Spinal cord (tissue), 10 donors: ENCODE measurements around the gene GSTA2. TPM values are rescaled to one million over a fixed set of nuclear protein-coding genes. Genes with fewer than 3 reads are reported as not detected.

Experiments used
- DNase-seq, 6 donors: peaks; one replicate each; pipeline versions ENCODE4 v3.0.0 to v3.0.0-alpha.2; 2013 to 2015; ENCODE audit warnings: low spot score in 6 of 6, low read depth in 4 of 6
- H3K27ac ChIP-seq: one replicate; pipeline ENCODE4 v1.5.1; 2013; ENCODE audit warnings: low read depth, low read length, control low read depth
- H3K27me3 ChIP-seq: one replicate; pipeline ENCODE4 v1.6.1; 2013; ENCODE audit warnings: low read length; ENCODE audit not compliant: control insufficient read depth, insufficient read depth
- H3K36me3 ChIP-seq: one replicate; pipeline ENCODE4 v1.6.1; 2013; ENCODE audit warnings: low read length; ENCODE audit not compliant: control insufficient read depth, insufficient read depth
- H3K4me1 ChIP-seq: one replicate; pipeline ENCODE4 v1.6.1; 2013; ENCODE audit warnings: low read length; ENCODE audit not compliant: control insufficient read depth, insufficient read depth
- H3K4me3 ChIP-seq: one replicate; pipeline ENCODE4 v1.5.1; 2013; ENCODE audit warnings: low read depth, low read length, control low read depth
- H3K9me3 ChIP-seq: one replicate; pipeline ENCODE4 v1.6.1; 2013; ENCODE audit warnings: low read length; ENCODE audit not compliant: control insufficient read depth, insufficient read depth
- WGBS: methylation state at CpG from one replicate; pipeline ENCODE4 v1.1.5; 2013; ENCODE audit warnings: missing lambda C conversion rate; ENCODE audit not compliant: insufficient coverage; 5-methylcytosine and 5-hydroxymethylcytosine counted together
- polyA plus RNA-seq, 2 donors: library from polyadenylated mRNA; unstranded; fragments of 120-200 nt; gene quantifications; one replicate each; pipeline ENCODE4 v1.2.1, GENCODE V29; 2013; ENCODE audit not compliant: insufficient read length in 2 of 2
- total RNA-seq, 2 donors: library from RNA; depleted of rRNA in 1 of 2; stranded (reverse); fragments of 120-200 nt in 1 of 2; fragments of >200 nt in 1 of 2; gene quantifications; one replicate each; pipeline versions ENCODE4 v1.2.3 to v1.2.4, GENCODE V29; 2013 to 2014
- donor health status: healthy.

Gene GSTA2
- total and polyA plus RNA-seq, 4 donors = not detected

GRCh38 chr6:52746213-52746612 is 17.1 kb downstream of the GSTA2 start:
- no peak for DNase-seq
- Histone ChIP-seq H3K9me3 (no peaks in the 10 kb centered on the region), H3K36me3 (no peaks in the 10 kb centered on the region), H3K27ac (no peak overlapping the region), H3K4me1 (no peaks in the 10 kb centered on the region), H3K4me3 (no peak overlapping the region), H3K27me3 (no peaks in the 10 kb centered on the region)
- 83% methylated on average over 1 of the region's 4 CpGs for WGBS

- no peak overlapping the region for H3K27ac ChIP-seq
- no peak for DNase-seq
- no peaks in the 10 kb centered on the region for H3K36me3 ChIP-seq
- H3K4me1 ChIP-seq = no peaks in the 10 kb centered on the region
- H3K27me3 ChIP-seq = no peaks in the 10 kb centered on the region
- no peaks in the 10 kb centered on the region for H3K9me3 ChIP-seq
- no CpG with 5 or more reads among the region's 1 CpG for WGBS
- H3K4me3 ChIP-seq = no peak overlapping the region
These were observed 17.5 kb downstream of the GSTA2 start for GRCh38 chr6:52745764-52746201.

GRCh38 chr6:52741872-52742271 is 21.4 kb downstream of the GSTA2 start:
- no peaks in the 10 kb centered on the region for H3K4me1 ChIP-seq
- H3K27me3 ChIP-seq = no peaks in the 10 kb centered on the region
- H3K27ac ChIP-seq = no peak overlapping the region
- no peak for DNase-seq
- H3K9me3 ChIP-seq = no peaks in the 10 kb centered on the region
- no peaks in the 10 kb centered on the region for H3K36me3 ChIP-seq
- WGBS = no CpG with 5 or more reads among the region's 1 CpG
- no peak overlapping the region for H3K4me3 ChIP-seq

GRCh38 chr6:52739627-52740026 is 23.6 kb downstream of the GSTA2 start:
- no peak overlapping the region for H3K4me3 ChIP-seq
- no peaks in the 10 kb centered on the region for H3K4me1 ChIP-seq
- no peaks in the 10 kb centered on the region for H3K36me3 ChIP-seq
- no peaks in the 10 kb centered on the region for H3K9me3 ChIP-seq
- no peak for DNase-seq
- H3K27ac ChIP-seq = no peak overlapping the region
- whole genome bisulfite sequencing = no CpG with 5 or more reads among the region's 3 CpGs
- no peaks in the 10 kb centered on the region for H3K27me3 ChIP-seq

GRCh38 chr6:52739134-52739533 is 24.1 kb downstream of the GSTA2 start:
- Histone ChIP-seq H3K27ac (no peak overlapping the region), H3K36me3 (no peaks in the 10 kb centered on the region), H3K9me3 (no peaks in the 10 kb centered on the region), H3K4me1 (no peaks in the 10 kb centered on the region), H3K4me3 (no peak overlapping the region), H3K27me3 (no peaks in the 10 kb centered on the region)
- no peak for DNase-seq
- no CpG with 5 or more reads among the region's 2 CpGs for WGBS

- no peaks in the 10 kb centered on the region for H3K4me1 ChIP-seq
- H3K9me3 ChIP-seq = no peaks in the 10 kb centered on the region
- DNase-seq = no peak
- H3K27ac ChIP-seq = no peak overlapping the region
- no peak overlapping the region for H3K4me3 ChIP-seq
- no peaks in the 10 kb centered on the region for H3K36me3 ChIP-seq
- 100% methylated on average over 1 of the region's 1 CpG for WGBS
- H3K27me3 ChIP-seq = no peaks in the 10 kb centered on the region
These were observed 27.1 kb downstream of the GSTA2 start for GRCh38 chr6:52736145-52736544.

- no peaks in the 10 kb centered on the region for H3K36me3 ChIP-seq
- H3K4me1 ChIP-seq = no peaks in the 10 kb centered on the region
- no peak overlapping the region for H3K4me3 ChIP-seq
- H3K9me3 ChIP-seq = no peaks in the 10 kb centered on the region
- no peaks in the 10 kb centered on the region for H3K27me3 ChIP-seq
- no peak overlapping the region for H3K27ac ChIP-seq
- 97% methylated on average over 5 of the region's 6 CpGs for WGBS
- DNase-seq = no peak
These were observed 28.2 kb downstream of the GSTA2 start for GRCh38 chr6:52735071-52735470.

- 100% methylated on average over 2 of the region's 3 CpGs for WGBS
- H3K27ac ChIP-seq = no peak overlapping the region
- no peaks in the 10 kb centered on the region for H3K27me3 ChIP-seq
- H3K9me3 ChIP-seq = no peaks in the 10 kb centered on the region
- no peak for DNase-seq
- H3K4me3 ChIP-seq = no peak overlapping the region
- H3K36me3 ChIP-seq = no peaks in the 10 kb centered on the region
- H3K4me1 ChIP-seq = no peaks in the 10 kb centered on the region
These were observed 29.2 kb downstream of the GSTA2 start for GRCh38 chr6:52734072-52734471.

- WGBS = no CpG with 5 or more reads among the region's 1 CpG
- Histone ChIP-seq H3K27me3 (no peaks in the 10 kb centered on the region), H3K9me3 (no peaks in the 10 kb centered on the region), H3K4me1 (no peaks in the 10 kb centered on the region), H3K36me3 (no peaks in the 10 kb centered on the region), H3K27ac (no peak overlapping the region), H3K4me3 (no peak overlapping the region)
- no peak for DNase-seq
These were observed 30.1 kb downstream of the GSTA2 start for GRCh38 chr6:52733172-52733571.

- 24% methylated on average over 4 of the region's 6 CpGs for WGBS
- H3K27me3 ChIP-seq = no peaks in the 10 kb centered on the region
- H3K27ac ChIP-seq = no peak overlapping the region
- H3K4me3 ChIP-seq = no peak overlapping the region
- no peak for DNase-seq
- no peaks in the 10 kb centered on the region for H3K9me3 ChIP-seq
- no peaks in the 10 kb centered on the region for H3K36me3 ChIP-seq
- no peaks in the 10 kb centered on the region for H3K4me1 ChIP-seq
These were observed 31.6 kb downstream of the GSTA2 start for GRCh38 chr6:52731719-52732118.
